Mesothelial cell of epicardium (in vitro differentiated cells): ENCODE measurements around the gene KCNA1. TPM values are rescaled to one million over a fixed set of nuclear protein-coding genes. Genes with fewer than 3 reads are reported as not detected.

Source experiments
- DNase-seq, 2 experiments: peaks; one replicate each; pipeline ENCODE4 v3.0.0; 2021; ENCODE audit warnings: low spot score in 2 of 2; ENCODE audit not compliant: unreplicated experiment in 2 of 2
- H3K27ac Mint-ChIP-seq: 2 replicates; pipeline ENCODE4 v1.8.0; 2021; ENCODE audit warnings: mixed read lengths
- H3K27me3 Mint-ChIP-seq: 2 replicates; pipeline ENCODE4 v1.8.0; 2021; ENCODE audit warnings: low read depth, mixed read lengths
- H3K36me3 Mint-ChIP-seq: 2 replicates; pipeline ENCODE4 v1.8.0; 2021; ENCODE audit warnings: mixed read lengths
- H3K4me1 Mint-ChIP-seq: 2 replicates; pipeline ENCODE4 v1.8.0; 2021; ENCODE audit warnings: mixed read lengths
- H3K4me3 Mint-ChIP-seq: 2 replicates; pipeline ENCODE4 v1.8.0; 2021; ENCODE audit warnings: mild to moderate bottlenecking, moderate library complexity, mixed read lengths
- H3K9me3 Mint-ChIP-seq: 2 replicates; pipeline ENCODE4 v1.8.0; 2021; ENCODE audit warnings: mixed read lengths
- total RNA-seq: library from RNA; stranded (reverse); gene quantifications from 3 replicates; pipeline ENCODE4 v1.2.1, GENCODE V29; 2021
- TF ChIP-seq, protein P1 (sequence below): fragments of 200-600 bp; sonication (generic); IDR thresholded peaks from one replicate; pipeline ENCODE4 v1.5.0; 2021; ENCODE audit warnings: antibody characterized with exemption; ENCODE audit not compliant: unreplicated experiment

The KCNA1 gene
- total RNA-seq, 1 donor from 2014 or later: not detected

DNA sequence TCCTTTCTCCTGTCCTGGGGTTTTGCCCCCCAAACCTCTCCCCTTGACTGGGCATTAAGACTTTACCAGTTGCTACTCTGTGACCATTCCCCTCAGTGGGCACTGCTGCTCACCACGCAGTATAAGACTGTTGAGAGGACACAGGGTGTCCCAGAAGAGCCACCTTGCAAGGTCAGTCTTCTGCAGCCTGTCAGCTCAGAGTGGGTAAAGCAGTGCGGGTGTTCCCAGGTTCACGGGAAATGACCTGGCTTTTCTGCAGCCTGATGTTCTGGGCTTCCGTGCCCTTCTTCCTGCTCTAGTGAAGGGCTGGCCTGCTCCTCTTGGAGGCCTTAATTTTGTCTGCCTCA, 34.2 kb downstream of the KCNA1 start:
- TF ChIP-seq, protein P1, sequence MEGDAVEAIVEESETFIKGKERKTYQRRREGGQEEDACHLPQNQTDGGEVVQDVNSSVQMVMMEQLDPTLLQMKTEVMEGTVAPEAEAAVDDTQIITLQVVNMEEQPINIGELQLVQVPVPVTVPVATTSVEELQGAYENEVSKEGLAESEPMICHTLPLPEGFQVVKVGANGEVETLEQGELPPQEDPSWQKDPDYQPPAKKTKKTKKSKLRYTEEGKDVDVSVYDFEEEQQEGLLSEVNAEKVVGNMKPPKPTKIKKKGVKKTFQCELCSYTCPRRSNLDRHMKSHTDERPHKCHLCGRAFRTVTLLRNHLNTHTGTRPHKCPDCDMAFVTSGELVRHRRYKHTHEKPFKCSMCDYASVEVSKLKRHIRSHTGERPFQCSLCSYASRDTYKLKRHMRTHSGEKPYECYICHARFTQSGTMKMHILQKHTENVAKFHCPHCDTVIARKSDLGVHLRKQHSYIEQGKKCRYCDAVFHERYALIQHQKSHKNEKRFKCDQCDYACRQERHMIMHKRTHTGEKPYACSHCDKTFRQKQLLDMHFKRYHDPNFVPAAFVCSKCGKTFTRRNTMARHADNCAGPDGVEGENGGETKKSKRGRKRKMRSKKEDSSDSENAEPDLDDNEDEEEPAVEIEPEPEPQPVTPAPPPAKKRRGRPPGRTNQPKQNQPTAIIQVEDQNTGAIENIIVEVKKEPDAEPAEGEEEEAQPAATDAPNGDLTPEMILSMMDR: no peak

DNA sequence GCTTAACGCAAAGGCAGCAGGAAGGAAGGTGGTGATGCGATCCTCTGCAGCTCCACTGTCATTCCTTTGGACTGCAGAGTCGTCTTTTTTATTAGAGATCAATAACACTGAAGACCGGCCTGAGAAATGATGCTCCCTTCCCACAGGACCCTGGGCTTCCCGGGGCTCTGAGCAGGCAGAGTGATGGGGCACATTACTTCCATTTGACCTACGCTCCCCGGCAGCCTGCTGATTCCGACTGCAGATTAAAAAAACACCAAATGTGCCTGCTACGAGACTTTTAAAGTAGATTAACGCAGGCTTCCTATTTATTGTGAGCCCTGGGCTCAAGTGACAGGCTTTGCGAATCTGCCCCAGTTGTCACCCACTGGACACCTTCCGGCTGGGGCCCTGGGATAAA, 37.5 kb downstream of the KCNA1 start:
- no peak overlapping the region for H3K4me3 Mint-ChIP-seq
- H3K9me3 Mint-ChIP-seq: no peaks in the 10 kb centered on the region
- no peak for DNase-seq
- TF ChIP-seq, protein P1: no peak
- no peaks in the 10 kb centered on the region for H3K36me3 Mint-ChIP-seq
- no peak overlapping the region for H3K27ac Mint-ChIP-seq
- peaks cover 63% of the 10 kb centered on the region for H3K27me3 Mint-ChIP-seq
- H3K4me1 Mint-ChIP-seq: peaks cover 2% of the 10 kb centered on the region

More for the DNA sequence above, 34.2 kb downstream of the KCNA1 start:
- no peak overlapping the region for H3K4me3 Mint-ChIP-seq
- H3K9me3 Mint-ChIP-seq: no peaks in the 10 kb centered on the region
- H3K4me1 Mint-ChIP-seq: no peaks in the 10 kb centered on the region
- no peak overlapping the region for H3K27ac Mint-ChIP-seq
- no peaks in the 10 kb centered on the region for H3K36me3 Mint-ChIP-seq
- peaks cover 34% of the 10 kb centered on the region for H3K27me3 Mint-ChIP-seq
- DNase-seq: no peak

DNA sequence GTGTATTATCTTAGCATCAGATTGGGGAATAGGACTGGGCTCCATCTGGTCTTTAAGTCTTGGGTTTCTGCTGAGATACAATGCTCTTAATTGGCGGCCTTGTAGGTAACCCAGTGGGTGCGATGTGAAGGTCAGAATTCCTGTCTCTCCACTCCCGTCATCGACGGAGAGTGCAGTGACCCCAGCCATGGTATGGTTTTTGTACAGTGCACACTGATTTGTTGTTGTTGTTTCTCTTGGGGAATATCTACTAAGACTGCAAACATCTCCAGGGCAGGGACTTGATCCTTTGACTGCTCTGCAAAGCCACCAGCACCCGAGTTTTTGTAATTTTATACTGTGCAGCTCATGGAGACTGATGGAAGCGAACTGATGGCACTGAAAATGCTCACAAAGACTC, 41.4 kb downstream of the KCNA1 start:
- H3K9me3 Mint-ChIP-seq: no peaks in the 10 kb centered on the region
- no peak overlapping the region for H3K27ac Mint-ChIP-seq
- H3K4me3 Mint-ChIP-seq: no peak overlapping the region
- H3K36me3 Mint-ChIP-seq: no peaks in the 10 kb centered on the region
- no peak for DNase-seq
- peaks cover 14% of the 10 kb centered on the region for H3K4me1 Mint-ChIP-seq
- TF ChIP-seq, protein P1: no peak
- peaks cover 76% of the 10 kb centered on the region for H3K27me3 Mint-ChIP-seq

DNA sequence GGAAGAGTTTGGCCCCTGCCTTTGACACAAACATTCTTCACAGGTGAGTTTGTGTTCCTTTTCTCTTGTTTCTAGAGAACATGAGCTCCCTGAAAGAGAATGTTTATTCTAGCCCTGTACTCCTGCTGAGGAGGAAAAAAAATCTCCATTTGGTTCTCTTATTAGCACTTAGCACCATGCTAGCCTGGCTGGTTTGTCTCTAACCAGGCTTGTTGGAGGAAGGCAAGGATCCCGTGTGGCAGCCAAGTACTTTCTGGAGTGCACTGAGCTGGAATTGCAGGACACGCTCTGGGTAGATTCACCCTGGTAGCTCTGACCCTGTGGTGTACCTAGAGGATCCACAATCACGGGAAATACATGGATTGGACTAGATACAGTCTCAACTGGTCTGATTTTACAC, 41.9 kb downstream of the KCNA1 start:
- Mint-ChIP-seq H3K4me3 (no peak overlapping the region), H3K4me1 (peaks cover 16% of the 10 kb centered on the region), H3K36me3 (no peaks in the 10 kb centered on the region), H3K27me3 (peaks cover 79% of the 10 kb centered on the region), H3K9me3 (no peaks in the 10 kb centered on the region), H3K27ac (no peak overlapping the region)
- no peak for DNase-seq
- TF ChIP-seq, protein P1: no peak

DNA sequence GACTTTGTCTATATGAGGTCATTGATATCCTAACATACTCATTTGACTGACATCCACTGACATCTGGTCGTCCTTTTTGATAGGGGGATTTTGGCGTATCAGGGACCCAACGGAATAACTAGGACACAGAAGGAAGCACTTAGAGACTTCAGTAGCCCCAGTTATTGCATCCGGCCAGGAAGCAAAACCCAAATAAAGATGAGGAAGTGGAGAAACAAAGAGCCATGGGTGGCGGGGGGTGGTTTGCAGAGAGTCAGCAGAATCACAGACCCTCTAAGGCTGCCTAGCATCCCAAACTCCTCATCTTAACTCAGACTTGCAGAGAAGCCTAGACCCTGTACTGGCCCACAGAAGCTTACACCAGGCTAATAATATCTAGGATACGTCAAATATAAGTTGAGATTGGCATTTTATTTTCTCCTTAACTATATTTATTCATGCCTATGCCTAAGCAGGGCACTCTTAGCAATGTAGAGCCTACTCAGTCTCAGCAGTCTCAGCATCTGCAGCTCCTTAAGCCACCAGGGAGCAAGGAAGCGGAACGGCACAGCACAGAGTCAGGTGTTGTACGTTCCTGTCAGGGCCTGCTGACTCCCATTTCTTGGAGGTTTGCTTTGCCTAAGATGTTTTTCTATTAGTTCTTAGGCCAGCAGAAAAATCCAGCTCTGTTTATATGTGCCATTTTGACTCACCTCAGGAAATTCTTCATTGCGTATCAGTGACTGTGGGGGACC, 45.1 kb downstream of the KCNA1 start:
- H3K4me3 Mint-ChIP-seq: no peak overlapping the region
- H3K4me1 Mint-ChIP-seq: peaks cover 16% of the 10 kb centered on the region
- TF ChIP-seq, protein P1: no peak
- no peak for DNase-seq
- H3K36me3 Mint-ChIP-seq: no peaks in the 10 kb centered on the region
- H3K27me3 Mint-ChIP-seq: peaks cover 91% of the 10 kb centered on the region
- no peaks in the 10 kb centered on the region for H3K9me3 Mint-ChIP-seq
- H3K27ac Mint-ChIP-seq: no peak overlapping the region
